NCI-H2227 (cell line): ENCODE results near the gene CCND3.
A peak's percentile ranks its signal among the peaks of the same experiment; 100 is the strongest.

Experiments
- DNase-seq: peaks from one replicate; lab custom pipeline; 2025; ENCODE audit not compliant: unreplicated experiment; lab: John Stamatoyannopoulos, UW

CCND3 gene

DNA sequence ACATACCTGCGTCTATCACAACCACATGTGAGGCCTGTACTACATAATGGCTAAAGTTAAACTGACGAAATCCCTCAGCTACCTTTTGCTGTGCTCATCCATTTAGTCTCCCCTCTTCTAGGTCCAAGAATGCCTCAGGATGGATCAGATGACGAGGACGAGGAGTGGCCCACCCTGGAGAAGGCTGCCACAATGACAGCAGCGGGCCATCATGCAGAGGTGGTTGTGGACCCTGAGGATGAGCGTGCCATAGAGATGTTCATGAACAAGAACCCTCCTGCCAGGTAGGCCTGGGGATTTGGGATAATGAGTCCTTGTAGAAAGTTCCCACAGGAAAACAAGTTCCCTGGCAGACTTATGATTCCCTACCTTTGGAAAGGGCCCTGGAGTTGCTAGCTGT, 14.4 kb downstream of the CCND3 start:
- no peak for DNase-seq

DNA sequence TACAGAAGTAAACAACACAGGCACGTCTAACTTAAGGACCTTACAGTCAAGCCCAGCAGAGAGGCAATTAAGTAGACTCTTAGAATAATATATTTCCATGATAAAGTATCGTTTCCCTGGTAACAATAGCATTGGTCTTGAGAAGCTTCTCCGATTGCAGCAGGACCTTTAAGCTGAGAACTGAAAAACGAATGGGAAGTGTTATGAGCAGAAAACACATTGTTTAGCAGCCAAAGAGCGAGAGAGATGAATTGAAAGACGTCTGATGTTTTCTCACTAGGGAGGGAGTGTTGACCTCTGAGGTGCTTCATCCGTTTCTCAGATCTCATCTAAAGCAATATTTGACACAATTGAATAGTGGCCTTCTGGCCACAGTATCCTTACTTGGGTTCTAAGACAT, 19.5 kb downstream of the CCND3 start:
- no peak for DNase-seq

DNA sequence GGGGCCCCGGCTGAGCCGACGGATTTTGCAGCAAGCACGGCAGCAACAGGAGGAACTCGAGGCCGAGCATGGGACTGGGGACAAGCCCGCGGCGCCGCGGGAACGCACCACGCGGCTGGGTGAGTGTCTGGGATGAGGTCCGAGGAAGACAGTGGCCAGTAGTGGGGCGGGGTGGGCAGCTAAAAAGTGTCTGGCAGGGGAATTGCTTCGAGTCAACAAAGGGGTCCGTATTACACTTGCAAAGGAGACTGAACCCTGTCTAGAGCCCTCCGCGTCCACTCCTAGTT, 20.0 kb downstream of the CCND3 start:
- DNase-seq, result no peak

DNA sequence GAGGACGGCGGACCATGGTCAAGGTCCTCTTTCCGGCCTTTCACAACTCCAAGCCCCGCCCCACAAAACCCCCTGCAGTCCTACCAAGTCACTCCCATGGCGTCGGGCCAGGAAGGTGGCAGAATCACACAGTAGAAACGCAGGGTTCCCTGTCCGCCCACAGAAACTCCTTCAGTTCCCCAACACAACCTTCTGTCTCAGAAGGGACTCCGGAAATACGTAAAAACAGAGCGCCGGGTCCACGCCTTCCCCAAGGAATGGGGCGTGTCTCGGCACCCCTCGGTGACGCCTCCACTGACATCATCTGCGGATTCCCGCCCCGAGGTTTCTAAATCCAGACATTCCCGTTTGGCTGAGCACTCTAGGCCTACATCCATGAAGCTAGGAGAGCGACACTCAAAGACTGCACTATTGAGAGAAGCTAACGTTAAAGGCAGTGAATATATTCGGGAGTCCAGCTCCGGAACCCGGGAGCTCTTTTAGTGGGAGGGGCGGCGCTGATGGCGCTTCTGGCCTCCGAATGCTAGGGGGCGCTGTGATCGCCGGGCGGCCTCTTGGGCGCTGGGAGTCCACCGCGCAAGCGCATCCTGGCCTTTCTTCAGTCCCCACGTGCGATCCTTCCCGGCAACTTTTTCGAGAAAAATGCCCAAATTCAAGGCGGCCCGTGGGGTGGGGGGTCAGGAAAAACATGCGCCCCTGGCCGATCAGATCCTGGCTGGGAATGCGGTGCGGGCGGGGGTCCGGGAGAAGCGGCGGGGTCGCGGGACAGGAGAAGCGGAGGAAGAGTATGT, 20.5 kb downstream of the CCND3 start, which contains the start of the genes BYSL and MED20:
TSS of gene BYSL (plus strand) at position 579 of the 791 bp plus-strand sequence. CDS start at position 643, 64 bp downstream.
TSS of gene MED20 (minus strand) at position 219 of the 791 bp plus-strand sequence. CDS start at position 98, 121 bp downstream.
- DNase-seq, result peak; percentile 92

DNA sequence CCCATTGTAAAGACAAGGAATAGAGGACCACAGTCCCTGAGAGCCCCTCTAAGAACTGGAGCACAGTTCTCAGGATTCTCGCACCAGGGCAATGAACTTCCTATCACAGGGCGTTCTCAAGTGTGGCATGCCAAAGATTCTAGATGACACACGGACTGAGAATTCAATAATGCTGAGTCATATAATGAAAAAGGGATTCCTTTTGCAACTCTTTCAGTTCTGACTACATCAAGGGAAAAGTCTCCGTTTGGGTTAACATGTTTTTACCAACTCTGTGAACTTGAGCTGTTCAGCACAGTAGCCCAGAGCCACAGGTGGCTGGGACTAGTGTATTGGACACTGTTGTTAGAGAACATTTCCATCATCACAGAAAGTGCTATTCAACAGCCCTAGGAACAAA, 24.1 kb downstream of the CCND3 start:
- DNase-seq, result no peak

DNA sequence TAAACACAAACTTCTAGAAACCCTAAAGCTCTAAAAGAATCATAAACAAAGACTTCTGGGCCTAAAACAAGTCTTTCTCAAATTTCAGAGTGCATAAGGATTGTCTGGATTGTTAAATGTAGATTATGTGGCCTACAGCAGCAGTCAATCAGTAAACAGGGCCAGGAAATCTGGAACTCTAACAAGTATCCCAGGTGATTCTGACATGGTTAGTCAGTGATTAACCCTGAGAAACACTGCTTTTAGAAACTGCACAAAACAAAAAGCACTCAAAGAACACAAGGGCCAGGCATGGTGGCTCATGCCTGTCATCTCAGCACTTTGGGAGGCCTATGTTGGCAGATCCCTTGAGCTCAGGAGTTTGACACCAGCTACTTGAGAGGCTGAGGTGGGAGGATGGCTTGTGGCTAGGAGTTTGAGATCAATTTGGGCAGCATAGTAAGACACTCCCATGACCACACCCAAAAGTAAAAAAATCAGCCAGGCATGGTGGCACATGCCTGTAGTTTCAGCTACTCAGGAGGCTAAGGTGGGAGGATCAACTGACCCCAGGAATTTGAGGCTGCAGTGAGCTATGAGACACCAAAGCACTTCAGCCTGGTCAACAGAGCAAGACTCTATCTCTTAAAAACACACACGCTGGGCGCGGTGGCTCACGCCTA, 26.6 kb downstream of the CCND3 start:
- DNase-seq, result no peak

DNA sequence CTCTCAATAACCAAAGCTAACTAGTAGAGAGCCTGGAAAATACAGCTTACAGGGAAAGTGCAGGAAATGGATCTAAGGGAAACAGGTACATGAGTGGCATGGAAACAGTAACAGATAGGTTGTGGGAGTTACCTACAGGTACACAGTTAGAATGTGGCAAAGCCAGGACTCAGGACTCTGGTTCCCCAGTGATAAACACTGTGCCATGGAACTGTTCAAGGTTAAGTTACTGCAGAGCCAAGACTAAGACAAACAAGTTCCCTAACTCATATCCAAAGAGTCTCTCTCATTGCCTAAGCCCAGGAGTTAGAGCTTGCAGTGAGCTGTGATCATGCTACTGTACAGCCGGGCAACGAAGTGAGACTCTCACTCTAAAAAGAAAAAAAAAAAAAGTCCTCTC, 27.3 kb downstream of the CCND3 start:
- no peak for DNase-seq

DNA sequence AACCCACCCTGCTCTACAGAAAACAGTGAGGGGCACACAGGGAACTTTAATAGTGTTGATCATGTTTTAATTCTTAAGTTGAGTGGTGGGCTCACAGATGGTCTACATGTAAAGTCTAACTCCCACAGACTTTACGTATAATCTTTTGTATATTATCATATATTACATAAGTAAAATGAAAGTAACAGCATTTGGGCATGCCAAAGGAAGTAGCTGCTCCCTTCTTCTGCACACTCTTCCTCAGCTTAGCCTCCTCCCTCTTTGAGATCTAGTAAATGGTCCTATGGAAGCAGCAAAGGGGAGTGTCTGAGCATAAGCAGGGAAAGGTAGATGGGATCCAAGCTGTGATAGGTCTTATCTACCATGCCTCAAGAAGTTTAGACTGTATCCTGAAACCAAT, 31.9 kb downstream of the CCND3 start:
- DNase-seq, result no peak

DNA sequence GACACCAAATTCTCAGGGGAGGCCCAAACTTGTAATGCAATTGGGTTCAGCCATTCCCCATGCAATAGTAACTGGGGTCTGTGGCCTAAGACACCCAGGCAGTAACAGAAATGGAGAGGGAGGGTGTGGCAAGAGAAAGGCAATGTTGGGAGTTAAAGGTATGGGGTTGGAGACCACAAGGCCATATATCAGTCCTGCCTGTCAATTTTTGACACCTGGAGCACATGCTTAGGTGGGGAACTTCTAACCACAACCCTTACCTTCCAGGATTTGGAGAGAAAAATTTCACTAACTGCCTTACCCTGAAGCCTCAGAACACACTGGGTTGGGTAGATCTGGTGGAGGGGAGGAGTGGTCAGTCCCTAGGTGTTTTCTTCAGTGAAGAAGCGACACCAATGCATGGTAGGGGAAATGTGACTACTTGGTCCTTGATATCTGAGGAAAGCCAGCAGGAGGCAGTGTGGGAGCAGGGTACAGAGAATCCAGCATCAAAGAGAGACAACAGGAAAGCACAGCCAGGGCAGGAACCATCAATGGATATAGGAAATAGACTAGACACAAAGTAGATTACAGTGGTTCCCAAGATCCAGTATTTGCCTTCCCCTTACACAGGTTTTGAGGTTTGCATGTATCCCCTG, 39.6 kb downstream of the CCND3 start:
- DNase-seq, result peak; percentile 29

DNA sequence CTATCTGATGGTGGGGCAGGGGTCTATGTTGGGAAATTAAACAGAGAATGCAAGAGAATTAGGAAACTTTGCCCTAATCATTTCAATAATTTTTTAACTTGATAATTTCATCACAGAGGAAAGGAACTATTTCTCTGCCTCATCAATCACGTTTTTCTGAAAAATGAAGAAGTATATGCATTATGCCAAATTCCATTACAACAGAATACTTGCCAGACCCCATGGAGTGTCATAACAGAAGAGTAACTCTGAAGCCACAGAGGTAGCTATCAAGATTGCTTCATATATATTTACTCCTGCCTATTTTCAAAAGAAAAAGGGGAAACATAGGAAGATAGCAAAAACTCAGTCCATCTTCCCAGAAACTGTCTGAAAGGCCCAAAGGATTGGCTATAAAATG, 40.7 kb downstream of the CCND3 start:
- no peak for DNase-seq

DNA sequence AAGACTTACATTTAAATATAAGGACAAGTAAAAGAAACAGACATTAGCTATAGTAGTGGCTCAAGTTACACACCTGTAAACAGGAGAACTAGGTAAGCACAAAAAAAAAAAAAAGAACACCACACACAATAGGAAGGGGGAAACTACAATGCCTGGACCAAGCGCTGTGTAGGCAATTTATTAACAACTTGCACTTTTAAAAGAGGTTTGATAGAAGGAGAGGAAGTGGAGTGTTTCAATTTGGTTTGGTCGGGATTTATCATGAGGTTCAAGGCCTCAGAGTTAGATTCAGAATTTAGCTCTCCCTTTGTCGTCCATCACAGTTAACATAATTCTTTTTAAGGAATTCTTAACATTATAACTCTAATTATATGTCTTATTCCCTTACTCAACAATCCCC, 45.3 kb downstream of the CCND3 start:
- DNase-seq, result no peak

DNA sequence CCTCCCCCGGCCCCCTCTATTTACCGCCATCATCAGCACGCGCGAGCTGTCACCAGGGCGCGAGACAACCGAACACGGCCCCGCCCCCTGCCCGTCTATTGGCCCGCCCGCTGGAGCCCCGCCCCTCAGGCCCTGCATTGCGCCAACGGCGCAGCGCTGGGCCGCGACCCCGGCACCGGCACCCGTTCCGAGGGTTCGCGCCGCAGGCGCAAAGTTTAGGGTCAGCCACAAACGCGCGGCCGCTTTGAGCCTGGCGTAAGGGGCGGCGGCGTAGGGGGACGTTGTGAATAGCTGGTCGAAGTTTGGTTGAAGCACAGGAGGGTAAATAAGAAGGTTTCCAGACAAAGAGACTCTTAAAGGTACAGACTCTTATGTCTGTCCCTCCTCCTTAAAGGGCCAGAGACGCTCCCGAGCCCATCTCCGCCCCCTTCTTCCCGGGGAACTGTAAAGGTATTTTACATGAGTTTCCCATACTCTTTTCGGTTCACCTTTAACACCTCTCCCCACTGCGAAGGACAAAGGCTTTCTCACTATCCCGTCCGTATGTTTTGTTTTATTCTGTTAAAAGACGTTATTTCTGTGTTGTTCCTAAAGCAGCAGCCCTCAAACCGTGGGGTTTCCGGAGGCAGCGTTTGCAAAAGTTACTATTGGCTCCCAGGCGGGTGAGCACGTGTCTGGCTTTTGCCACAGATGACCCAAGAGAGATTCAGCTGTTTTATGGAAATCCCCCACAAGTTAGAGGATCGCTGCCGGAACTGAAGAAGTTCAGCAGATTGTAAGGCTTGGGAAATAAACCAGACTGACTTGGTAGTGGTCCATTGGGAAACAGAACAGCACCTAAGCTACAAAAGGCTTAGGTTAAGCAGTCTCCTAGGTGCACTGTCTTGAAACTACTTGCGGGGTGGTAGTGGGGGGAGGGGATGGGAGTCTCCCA, 46.0 kb downstream of the CCND3 start, which contains the start of gene USP49:
TSS of gene USP49 (minus strand) at position 76 of the 934 bp plus-strand sequence. CDS start 88,392 bp downstream, outside the sequence.
- DNase-seq, result peak; percentile 92

DNA sequence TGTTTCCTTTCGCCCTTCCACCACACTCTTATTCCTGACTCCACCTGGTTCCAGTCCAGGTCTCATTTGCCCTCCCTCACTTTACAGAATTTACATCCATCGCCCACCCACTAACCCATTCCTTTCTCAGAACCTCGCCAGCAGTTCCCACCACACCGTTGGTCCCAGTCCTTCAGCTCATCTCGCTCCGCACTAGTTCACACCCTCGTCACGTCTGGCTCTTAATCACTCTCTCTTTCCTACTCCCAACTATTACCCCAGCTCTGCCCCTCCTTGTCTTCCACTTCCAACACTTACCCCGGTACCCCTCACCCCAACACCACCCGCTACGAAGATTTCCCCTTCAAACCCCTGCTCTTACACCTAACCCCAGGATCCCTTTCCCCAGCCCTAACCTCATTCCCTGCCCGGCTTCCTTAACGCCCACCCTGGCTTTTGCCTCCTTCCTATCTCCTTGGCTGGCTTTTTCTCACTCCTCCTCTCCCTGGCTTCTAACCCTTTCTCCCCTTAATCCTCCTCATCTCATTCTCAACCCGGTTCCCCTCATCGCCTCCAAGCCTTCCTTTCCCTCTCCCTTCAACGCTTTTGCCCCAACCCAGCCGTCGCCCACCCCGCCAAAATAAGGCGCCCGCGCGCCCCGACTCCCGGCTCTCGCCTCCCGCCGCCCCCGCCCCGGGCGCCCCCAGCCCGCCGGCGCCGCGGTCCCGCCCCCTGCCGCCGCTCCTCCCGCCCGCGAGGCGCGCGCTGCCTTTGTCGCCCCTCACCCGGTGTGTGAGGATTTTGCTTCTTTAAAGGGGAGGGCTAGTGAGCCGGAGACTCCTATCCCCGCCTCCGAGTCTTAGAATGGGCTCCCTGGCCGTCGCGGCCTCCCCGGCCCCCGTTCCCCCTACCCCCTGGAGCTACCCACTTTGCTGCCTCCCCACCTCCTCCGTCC, 47.0 kb downstream of the CCND3 start:
- peak; percentile 36 for DNase-seq

DNA sequence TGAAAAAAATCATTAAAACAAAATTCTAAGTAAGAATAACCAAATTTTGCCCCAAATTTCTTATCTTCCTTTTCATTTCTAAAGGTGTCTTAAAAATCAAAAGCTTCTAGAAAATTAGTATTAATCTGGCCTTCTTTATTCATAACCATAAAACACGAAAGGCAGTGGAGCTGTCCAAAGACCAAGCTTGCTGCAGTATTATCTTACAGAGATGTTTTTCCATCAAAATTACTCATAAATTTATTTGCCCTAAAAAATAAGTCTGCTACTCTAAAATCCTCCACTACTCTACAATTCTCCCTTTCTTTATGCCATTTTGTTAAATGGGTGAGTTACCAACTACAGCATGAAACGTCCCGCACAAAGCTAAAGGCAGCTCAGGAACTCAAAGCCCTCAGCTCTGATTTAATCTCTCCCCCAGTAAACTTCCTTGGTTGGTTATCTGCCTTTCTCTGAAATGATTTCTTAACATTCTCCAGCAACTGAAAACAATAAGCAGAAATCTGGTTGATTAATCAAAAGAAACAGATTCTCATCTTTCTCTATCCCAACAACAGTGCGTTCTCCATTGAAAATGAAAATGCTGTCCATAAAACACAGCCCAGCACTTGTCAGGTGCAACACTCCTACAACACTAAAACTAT, 48.6 kb downstream of the CCND3 start:
- DNase-seq, result no peak

DNA sequence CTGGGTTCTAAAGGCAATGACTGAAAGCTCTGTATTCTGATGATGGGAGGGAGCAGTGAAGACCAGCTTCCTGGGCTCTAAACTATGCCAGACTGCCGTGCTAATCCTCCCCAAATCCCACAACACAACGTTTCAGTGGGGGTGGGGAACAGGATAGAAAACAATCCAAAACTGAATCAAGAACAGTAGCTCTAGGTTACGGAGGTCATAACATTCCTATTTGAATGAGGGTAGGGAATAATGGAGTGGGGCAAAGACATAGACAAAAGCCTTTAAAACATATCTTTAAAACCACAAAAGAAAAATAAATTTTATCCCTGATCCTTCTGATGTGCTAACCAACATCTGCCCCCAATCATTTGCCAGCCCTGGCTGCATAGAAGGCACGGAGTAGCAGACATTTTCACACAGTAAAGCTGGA, 54.3 kb downstream of the CCND3 start:
- no peak for DNase-seq

DNA sequence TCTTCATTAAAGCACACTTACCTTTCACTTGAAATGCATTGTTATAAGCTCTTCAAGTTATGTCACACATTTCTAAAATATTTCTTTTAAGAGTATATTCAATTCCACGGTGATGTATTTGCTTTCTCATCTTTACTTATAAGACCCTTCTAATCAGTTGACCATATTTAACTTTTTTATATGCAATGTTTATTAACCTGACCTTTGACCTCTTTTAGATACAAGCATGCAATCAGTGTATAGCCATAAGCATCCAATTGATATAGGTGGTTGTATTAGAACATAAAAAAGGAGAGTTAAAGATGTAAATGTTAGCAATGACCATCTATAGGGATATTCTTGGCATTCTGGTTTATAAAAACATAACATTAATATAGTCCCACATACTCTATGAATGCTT, 55.7 kb downstream of the CCND3 start:
- DNase-seq, result no peak

DNA sequence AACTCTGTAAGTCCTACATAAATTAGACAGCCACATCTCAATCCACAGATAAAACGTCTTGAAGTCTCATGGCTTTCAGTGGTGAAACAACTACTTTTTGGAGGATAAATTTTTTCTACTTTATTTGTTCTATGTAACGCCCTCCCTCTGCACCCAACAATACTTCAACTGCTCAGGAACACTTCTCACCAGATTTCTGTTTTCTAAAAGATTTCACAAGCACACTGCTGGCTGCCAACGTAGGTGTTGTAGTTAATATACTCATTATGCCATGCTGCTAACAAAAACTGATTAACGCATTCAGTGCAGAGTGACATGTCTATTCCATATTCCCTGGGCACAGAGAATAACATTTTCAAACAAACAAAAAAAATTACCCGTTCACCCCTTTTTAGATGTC, 56.7 kb downstream of the CCND3 start:
- DNase-seq, result no peak
